Left lobe of liver (tissue), 2 donors: ENCODE measurements around the gene TMC1. TPM values are rescaled to one million over a fixed set of nuclear protein-coding genes. Genes with fewer than 3 reads are reported as not detected.
"Not testable (repeated sequence)": the region's sequence is repeated elsewhere in the genome, so short reads cannot be mapped to it uniquely, and the experiment has no call there.

ENCODE experiments used
- ATAC-seq: fragments of 200-7000 bp; cut with Tn5 transposase; one replicate; pipeline ENCODE4 v1.9.1; 2020; ENCODE audit warnings: mild to moderate bottlenecking, moderate library complexity
- DNase-seq: peaks from one replicate; pipeline ENCODE4 v3.0.0-alpha.2; 2020; ENCODE audit warnings: low spot score
- total RNA-seq: library from RNA; stranded (reverse); gene quantifications from one replicate; pipeline ENCODE4 v1.2.1, GENCODE V29; 2021
- donor health status: DM: no; HTN: no; CAD: no; lungs with moderate emphysema.
- donor health status: DM: no; HTN: yes; CAD: no.

Gene TMC1
- total RNA-seq, 1 donor from 2014 or later, result 0.18 TPM

DNA sequence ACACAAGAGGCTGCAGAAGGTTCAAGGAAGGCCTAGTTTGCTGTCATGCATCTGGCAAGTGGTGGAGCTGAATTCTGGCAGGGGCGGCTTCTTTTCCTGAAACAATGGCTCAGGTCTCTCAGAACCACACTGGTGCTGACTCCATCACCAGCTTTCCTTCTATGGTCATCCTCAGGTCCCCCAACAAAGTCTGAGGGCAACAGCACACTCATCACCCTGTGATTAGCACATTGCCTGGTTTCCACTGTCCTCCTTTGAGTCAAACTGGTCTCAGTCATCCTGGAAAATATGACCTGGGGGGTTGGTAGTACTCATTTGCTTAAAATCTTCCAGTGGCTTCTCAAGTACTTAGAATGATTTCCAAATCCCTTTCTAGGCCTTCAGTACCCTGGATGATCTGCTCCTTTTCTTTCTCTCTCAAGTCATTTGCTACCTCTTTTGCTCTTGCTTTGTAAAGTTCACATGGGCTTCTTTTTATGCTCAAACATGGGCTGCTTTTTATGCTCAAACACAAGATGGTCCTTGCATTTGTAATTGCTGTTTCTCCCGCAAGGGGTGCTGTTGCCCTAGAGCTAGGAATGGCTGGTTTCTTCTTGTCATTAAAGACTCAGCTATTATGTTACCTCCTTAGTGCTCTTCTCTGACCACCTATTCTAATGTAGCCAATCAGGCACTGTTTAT lies 286.5 kb downstream of the TMC1 start:
- no peak for DNase-seq
- no peak for ATAC-seq

DNA sequence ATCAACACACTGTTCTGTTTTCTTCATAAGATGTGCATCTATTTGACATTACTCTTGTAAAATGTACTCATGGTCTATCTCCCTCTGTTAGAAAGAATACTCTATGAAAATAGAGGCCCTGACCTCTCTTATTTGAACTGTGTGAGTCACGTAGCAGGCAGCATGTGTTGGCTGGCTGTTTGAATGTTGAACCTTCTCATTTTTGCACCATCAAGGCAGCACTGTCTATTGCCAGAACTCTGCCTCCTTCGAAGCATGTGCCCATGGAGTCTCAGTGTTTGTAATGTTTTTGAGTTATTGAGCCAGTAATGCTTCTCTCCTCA lies 287.0 kb downstream of the TMC1 start:
- no peak for DNase-seq

GRCh38 chr9:72809586-72809985 lies 288.2 kb downstream of the TMC1 start:
- ATAC-seq (no peak), DNase-seq (no peak)

More for the DNA sequence above, 287.0 kb downstream of the TMC1 start:
- ATAC-seq, result no peak

DNA sequence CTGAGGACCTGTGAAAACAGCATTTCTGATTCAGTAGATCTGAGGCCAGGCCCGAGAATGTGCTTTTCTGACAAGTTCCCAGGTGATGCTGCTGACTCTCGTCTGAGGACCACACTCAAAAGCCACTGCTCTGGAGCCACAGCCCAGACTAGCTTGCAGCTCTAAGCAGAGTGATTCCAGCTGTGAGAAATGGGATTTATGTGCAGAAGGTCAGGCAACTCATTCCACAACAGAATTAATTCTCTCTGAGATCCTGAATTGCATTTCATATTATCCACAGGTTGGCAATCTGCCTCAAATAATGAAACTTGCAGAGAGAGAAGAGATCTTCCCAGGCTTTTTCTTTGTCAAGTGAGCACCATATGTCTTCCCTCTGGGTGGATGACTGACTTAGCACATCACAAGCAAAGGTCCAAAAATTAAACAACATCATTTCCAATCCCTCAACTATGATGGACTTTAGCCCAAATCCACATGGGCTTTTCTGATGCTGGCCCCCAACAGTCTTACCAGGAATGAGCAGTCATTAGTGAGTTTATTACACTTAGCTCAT lies 291.2 kb downstream of the TMC1 start:
- ATAC-seq (no peak), DNase-seq (no peak)

DNA sequence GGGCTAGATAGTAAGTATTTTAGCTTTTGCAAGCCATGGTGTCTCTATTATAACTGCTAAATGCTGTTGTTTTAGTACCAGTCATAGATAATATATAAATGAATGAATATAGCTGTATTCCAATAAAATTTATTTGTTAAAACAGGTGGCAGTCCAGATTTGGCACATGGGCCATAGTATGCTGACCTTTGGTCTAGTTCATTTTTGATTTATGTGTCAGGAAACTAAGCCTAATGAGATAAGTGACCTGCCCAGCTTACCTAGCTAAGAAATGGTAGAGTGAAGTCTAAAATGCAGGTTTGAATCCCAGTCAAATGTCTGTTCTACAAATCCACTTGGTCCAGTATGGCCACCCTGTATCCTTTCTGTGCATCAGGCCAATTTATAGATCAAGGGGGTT lies 292.1 kb downstream of the TMC1 start:
- DNase-seq (no peak), ATAC-seq (no peak)

DNA sequence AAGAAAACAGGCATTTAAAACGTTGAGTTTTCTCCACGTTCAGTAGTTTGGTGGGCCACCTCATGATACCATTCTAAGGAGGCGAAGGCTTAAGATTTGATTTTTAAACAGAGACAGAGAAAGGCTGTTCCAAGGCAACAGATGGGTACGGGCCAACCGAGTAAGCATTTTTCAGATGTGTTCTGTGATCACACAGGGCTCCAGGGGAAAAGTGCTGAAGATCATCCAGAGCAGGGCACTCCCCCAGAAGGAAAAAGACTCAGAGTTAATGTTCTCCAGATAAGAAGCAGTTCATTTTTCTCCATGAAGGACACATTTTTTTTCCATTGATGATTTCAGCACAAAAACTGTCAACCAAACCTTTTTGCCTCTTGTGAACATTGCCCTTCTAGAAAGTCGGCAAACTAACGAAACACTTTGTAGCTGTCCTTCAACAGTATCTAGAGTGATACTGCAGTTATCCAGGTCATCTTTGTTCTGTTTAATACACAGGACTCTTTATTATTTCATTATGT lies 292.7 kb downstream of the TMC1 start:
- no peak for DNase-seq
- ATAC-seq, result no peak

- no peak for ATAC-seq
Observed at GRCh38 chr9:72816666-72817065, 295.3 kb downstream of the TMC1 start.

GRCh38 chr9:72817413-72817812 lies 296.0 kb downstream of the TMC1 start:
- no peak for DNase-seq
- ATAC-seq, result no peak

More at GRCh38 chr9:72816666-72817065, 295.3 kb downstream of the TMC1 start:
- no peak for DNase-seq

DNA sequence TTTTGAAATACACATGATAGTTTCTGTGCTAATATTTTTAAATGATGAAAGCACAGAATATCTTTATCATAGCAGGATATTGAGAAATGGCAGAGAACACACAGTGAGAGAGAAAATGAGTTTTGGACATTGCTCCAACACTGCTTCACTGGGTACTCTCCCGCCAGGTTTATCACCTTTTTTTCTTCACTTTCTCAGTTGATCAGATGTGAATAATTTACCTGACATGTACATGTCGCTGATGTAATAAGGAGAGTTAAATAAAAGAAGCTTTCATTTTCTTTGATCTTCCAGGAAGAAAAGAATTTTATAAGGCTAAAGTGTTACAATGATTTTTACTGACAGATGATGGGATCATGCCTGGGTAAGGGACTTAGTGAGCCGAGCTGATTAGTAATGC lies 297.0 kb downstream of the TMC1 start:
- DNase-seq, result no peak
- no peak for ATAC-seq

DNA sequence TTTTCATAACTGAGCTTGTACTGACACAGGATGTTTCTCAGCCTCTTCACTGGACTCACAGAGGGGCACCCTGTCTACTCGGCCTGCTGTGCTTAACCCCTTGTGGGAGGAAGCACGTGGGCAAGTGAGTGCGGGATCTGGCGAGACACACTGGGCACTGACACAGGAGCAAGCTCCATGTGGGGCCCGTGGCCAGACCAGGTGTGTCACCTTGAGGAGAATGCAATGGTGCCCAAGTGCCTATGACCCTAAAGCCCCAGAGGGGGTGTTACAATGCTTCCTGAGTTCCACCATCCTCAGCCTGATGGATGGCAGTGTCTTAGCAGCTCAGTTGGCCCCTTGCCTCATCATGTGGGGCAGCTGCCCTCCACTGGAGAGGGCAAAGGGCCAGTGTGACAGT lies 302.6 kb downstream of the TMC1 start:
- no peak for ATAC-seq
- DNase-seq, result no peak

GRCh38 chr9:72826996-72827949 lies 305.9 kb downstream of the TMC1 start:
- no peak for ATAC-seq
- no peak for DNase-seq

GRCh38 chr9:72827950-72828731 lies 306.7 kb downstream of the TMC1 start:
- DNase-seq (no peak), ATAC-seq (no peak)

- DNase-seq, result no peak
- ATAC-seq, result no peak
Observed at GRCh38 chr9:72834994-72835393, 313.6 kb downstream of the TMC1 start.

DNA sequence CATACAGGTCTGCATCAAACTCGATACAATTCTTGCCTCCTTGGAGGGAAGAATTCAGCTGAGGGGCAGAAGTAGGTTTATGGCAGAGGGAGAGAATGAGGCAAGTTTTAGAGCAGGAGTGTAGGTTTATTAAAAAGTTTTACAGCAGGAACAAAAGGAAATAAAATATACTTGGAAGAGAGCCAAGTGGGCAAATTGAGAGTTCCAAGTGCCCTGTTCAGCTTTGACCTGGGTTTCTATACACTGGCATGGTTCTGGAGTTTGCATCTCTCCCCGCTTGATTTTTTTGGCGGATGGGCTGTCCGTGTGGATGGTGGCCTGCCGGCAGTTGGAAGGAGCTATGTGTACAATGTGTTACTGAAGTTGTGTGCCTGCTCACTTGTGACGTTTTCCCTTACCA lies 315.4 kb downstream of the TMC1 start:
- no peak for DNase-seq
- no peak for ATAC-seq

DNA sequence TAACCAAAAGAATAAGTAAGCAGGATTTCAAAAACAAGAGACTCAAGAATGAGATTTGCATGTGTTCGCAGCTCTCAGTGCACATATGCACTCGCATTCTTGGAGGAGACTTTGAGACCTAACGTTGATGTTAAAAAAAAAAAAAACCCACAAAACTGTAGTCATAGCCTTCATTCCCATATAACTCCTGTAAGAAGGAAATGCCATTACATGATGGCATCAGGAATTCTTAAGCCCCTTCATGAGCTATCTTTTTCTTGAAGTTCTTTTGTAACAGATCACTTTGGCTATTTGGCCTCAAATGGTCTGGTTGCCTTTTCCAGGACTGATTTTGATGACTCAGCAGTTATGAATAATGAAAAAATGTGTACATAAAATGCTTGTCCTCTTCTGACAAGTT lies 317.7 kb downstream of the TMC1 start:
- no peak for DNase-seq
- no peak for ATAC-seq

DNA sequence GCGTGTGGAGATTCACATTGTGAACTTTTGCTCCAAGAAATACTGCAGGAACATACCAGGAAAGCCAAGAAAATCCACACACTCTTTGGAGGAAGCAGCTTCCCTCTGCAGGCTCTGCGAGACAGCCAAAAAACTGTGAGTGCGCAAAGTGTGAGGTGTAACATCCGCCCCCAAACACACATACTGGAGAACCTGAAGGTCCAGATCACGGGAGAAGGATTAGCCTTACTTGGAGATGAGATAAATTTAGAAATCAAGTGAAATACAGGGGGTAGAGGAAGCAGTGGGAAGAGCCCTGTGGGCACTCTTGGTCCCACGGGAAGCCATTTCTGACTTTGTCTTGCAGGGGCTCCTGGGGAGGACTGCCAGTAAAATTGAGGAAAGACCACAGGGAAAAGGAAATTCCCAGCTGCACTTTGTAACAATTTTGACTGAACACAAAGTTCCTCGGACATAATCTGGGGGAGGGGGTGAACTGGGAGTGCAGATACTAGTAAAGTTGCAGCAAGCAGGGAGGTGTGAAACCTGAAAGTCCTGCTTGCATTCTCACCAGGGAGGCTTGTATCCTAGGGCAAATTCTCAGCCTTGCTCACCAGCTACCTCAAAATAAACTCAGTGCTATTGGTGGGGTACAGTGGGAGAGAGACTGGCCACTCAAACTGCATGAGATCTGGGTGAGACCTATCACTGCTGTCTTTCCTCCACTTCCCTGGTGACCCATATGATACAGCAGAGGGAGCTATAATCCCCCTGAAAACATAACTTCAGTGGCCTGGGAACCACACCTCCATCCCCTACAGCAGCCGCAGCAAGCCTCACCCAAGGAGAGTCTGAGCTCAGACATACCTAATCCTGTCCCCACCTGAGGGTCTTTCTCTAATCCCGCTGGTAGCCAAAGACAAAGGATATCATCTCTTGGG lies 322.4 kb downstream of the TMC1 start:
- DNase-seq, result no peak
- peak; percentile 68 for ATAC-seq

- ATAC-seq (no peak), DNase-seq (no peak)
Observed at GRCh38 chr9:72844440-72844768, 323.0 kb downstream of the TMC1 start.

GRCh38 chr9:72845052-72845451 lies 323.6 kb downstream of the TMC1 start:
- ATAC-seq, DNase-seq: not testable (repeated sequence)

DNA sequence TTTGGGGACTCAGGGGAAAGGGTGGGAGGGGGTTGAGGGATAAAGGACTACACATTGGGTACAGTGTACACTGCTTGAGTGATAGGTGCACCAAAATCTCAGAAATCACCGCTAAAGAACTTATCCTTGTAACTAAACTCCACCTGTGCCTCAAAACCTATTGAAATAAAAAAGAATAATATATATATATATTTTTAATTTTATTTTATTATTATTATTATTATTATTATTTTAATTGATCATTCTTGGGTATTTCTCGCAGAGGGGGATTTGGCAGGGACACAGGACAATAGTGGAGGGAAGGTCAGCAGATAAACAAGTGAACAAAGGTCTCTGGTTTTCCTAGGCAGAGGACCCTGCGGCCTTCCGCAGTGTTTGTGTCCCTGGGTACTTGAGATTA lies 328.8 kb downstream of the TMC1 start:
- DNase-seq, ATAC-seq: not testable (repeated sequence)

- no peak for ATAC-seq
Observed at GRCh38 chr9:72855321-72855720, 333.9 kb downstream of the TMC1 start.

More at GRCh38 chr9:72855321-72855720, 333.9 kb downstream of the TMC1 start:
- DNase-seq, result no peak
